Left ventricle myocardium superior (tissue), 1 donor: ENCODE results near the gene SLC34A1. TPM values are rescaled to one million over a fixed set of nuclear protein-coding genes. Genes with fewer than 3 reads are reported as not detected.
"Not testable (repeated sequence)": the region's sequence is repeated elsewhere in the genome, so short reads cannot be mapped to it uniquely, and the experiment has no call there.

ENCODE experiments used
- ATAC-seq: fragments of 200-7000 bp; cut with Tn5 transposase; one replicate; pipeline ENCODE4 v1.9.1; 2020; ENCODE audit warnings: mild to moderate bottlenecking, moderate library complexity
- DNase-seq: peaks from one replicate; pipeline ENCODE4 v3.0.0-alpha.2; 2020
- intact Hi-C: fragments of 100-400 bp; cut with micrococcal nuclease; formaldehyde crosslinking; loops from one replicate; pipeline ENCODE4 v1.11.0; 2022
- long read RNA-seq: library from polyadenylated mRNA; unstranded; transcript quantifications from one replicate; pipeline ENCODE4 v2.0.0, GENCODE V29; 2021
- total RNA-seq: library from RNA; stranded (reverse); fragmentation: NEBNext Ultra II Directional; extraction: Animal tissue kit (Norgen Biotek cat#: 25700); gene quantifications from one replicate; pipeline ENCODE4 v1.2.1, GENCODE V29; 2021
- donor health status: DM: no; HTN: yes; CAD: no; lungs with severe emphysema.

The SLC34A1 gene
- not detected for total RNA-seq
- long read RNA-seq, result 0 reads

GRCh38 chr5:177384134-177384533 lies at the start of gene SLC34A1:
Gene SLC34A1 (plus strand): TSS chr5:177384434. CDS start chr5:177385742, 1,308 bp downstream.
- ATAC-seq (no peak), DNase-seq (no peak)

GRCh38 chr5:177334781-177335700 lies 49.2 kb upstream of the SLC34A1 start:
- intact Hi-C loops, result no loop called here
- ATAC-seq (peak; percentile 89), DNase-seq (peak; percentile 72)

More at GRCh38 chr5:177384134-177384533, at the start of gene SLC34A1:
- intact Hi-C loops, result no loop called here

- DNase-seq, result no peak
- ATAC-seq, result peak; percentile 69
- intact Hi-C loops, result no loop called here
These were observed 48.6 kb upstream of the SLC34A1 start for GRCh38 chr5:177335701-177336065.

GRCh38 chr5:177336112-177336511 lies 48.1 kb upstream of the SLC34A1 start:
- no peak for DNase-seq
- peak; percentile 8 for ATAC-seq

GRCh38 chr5:177336603-177337494 lies 47.4 kb upstream of the SLC34A1 start:
- ATAC-seq (no peak), DNase-seq (no peak)
- intact Hi-C loops, result no loop called here

More at GRCh38 chr5:177336112-177336511, 48.1 kb upstream of the SLC34A1 start:
- intact Hi-C loops, result no loop called here

GRCh38 chr5:177338251-177339106 lies 45.8 kb upstream of the SLC34A1 start:
- no peak for ATAC-seq

GRCh38 chr5:177339107-177339638 lies 45.1 kb upstream of the SLC34A1 start:
- ATAC-seq, result no peak
- intact Hi-C loops, result no loop called here

More at GRCh38 chr5:177338251-177339106, 45.8 kb upstream of the SLC34A1 start:
- intact Hi-C loops, result no loop called here
- no peak for DNase-seq

GRCh38 chr5:177343000-177343399 lies 41.2 kb upstream of the SLC34A1 start:
- intact Hi-C loops, DNase-seq, ATAC-seq: not testable (repeated sequence)

More at GRCh38 chr5:177339107-177339638, 45.1 kb upstream of the SLC34A1 start:
- DNase-seq, result no peak

- intact Hi-C loops, result no loop called here
- no peak for ATAC-seq
These were observed 40.5 kb upstream of the SLC34A1 start for GRCh38 chr5:177343777-177344176.

GRCh38 chr5:177344891-177345290 lies 39.3 kb upstream of the SLC34A1 start:
- DNase-seq (no peak), ATAC-seq (no peak)
- intact Hi-C loops, result no loop called here

More at GRCh38 chr5:177343777-177344176, 40.5 kb upstream of the SLC34A1 start:
- no peak for DNase-seq

- no peak for DNase-seq
- intact Hi-C loops, result no loop called here
- ATAC-seq, result no peak
These were observed 37.4 kb upstream of the SLC34A1 start for GRCh38 chr5:177346820-177347219.

GRCh38 chr5:177347699-177348098 lies 36.5 kb upstream of the SLC34A1 start:
- intact Hi-C loops, result no loop called here
- ATAC-seq (no peak), DNase-seq (no peak)

- intact Hi-C loops, result no loop called here
- ATAC-seq, result no peak
- no peak for DNase-seq
These were observed 34.9 kb upstream of the SLC34A1 start for GRCh38 chr5:177349362-177349647.

GRCh38 chr5:177349762-177350161 lies 34.5 kb upstream of the SLC34A1 start:
- intact Hi-C loops, result no loop called here
- DNase-seq (no peak), ATAC-seq (no peak)

- intact Hi-C loops, result no loop called here
- ATAC-seq, result no peak
- peak; percentile 30 for DNase-seq
These were observed 33.4 kb upstream of the SLC34A1 start for GRCh38 chr5:177350776-177351391.

- intact Hi-C loops, result no loop called here
- ATAC-seq (peak; percentile 99), DNase-seq (peak; percentile 93)
These were observed 32.6 kb upstream of the SLC34A1 start, which contains the start of gene LMAN2 for GRCh38 chr5:177351392-177352329. Gene LMAN2 (minus strand): TSS chr5:177351668. CDS start chr5:177351647, 21 bp downstream.

- intact Hi-C loops, result no loop called here
- ATAC-seq (no peak), DNase-seq (no peak)
These were observed 31.1 kb upstream of the SLC34A1 start for GRCh38 chr5:177353093-177353492.
